Spleen (tissue), 11 donors: Measurements from ENCODE around the gene KIF6. TPM values are rescaled to one million over a fixed set of nuclear protein-coding genes. Genes with fewer than 3 reads are reported as not detected.

Source experiments
- DNase-seq: peaks from one replicate; pipeline ENCODE4 v3.0.0-alpha.2; 2020
- H3K27ac ChIP-seq, 8 donors: fragments of 200-600 bp; sonication (generic) in 7 of 8; 1 replicate in 4 of 8; 2 replicates in 4 of 8; pipeline versions ENCODE4 v1.5.0 to v1.8.0; 2016 to 2021; ENCODE audit warnings: inconsistent platforms in 4 of 8, mild to moderate bottlenecking in 4 of 8, moderate library complexity in 1 of 8
- H3K27me3 ChIP-seq, 7 donors: fragments of 200-600 bp; sonication (generic) in 6 of 7; replicated peaks in 1 of 7; 1 replicate in 4 of 7; 2 replicates in 3 of 7; pipeline versions ENCODE4 v1.5.0 to v1.8.0; 2016 to 2021; ENCODE audit warnings: inconsistent platforms in 3 of 7, mild to moderate bottlenecking in 1 of 7
- H3K36me3 ChIP-seq, 6 donors: fragments of 200-600 bp; sonication (generic) in 5 of 6; 1 replicate in 4 of 6; 2 replicates in 2 of 6; pipeline versions ENCODE4 v1.5.0 to v1.8.0; 2016 to 2021; ENCODE audit warnings: inconsistent platforms in 2 of 6
- H3K4me1 ChIP-seq, 6 donors: fragments of 200-600 bp; sonication (generic) in 5 of 6; 1 replicate in 3 of 6; 2 replicates in 3 of 6; pipeline versions ENCODE4 v1.5.0 to v1.8.0; 2016 to 2021; ENCODE audit warnings: inconsistent platforms in 3 of 6
- H3K4me3 ChIP-seq, 8 donors: fragments of 200-600 bp; sonication (generic) in 7 of 8; 1 replicate in 4 of 8; 2 replicates in 4 of 8; pipeline versions ENCODE4 v1.5.0 to v1.8.0; 2016 to 2021; ENCODE audit warnings: inconsistent platforms in 4 of 8, mild to moderate bottlenecking in 4 of 8, moderate library complexity in 2 of 8
- H3K9me3 ChIP-seq, 8 donors: fragments of 200-600 bp; sonication (generic) in 7 of 8; 1 replicate in 4 of 8; 2 replicates in 4 of 8; pipeline versions ENCODE4 v1.5.0 to v1.8.0; 2016 to 2021; ENCODE audit warnings: inconsistent platforms in 4 of 8
- POLR2A ChIP-seq, 3 donors: fragments of 450-650 bp; IDR thresholded peaks; one replicate each; pipeline ENCODE4 v1.5.1; 2017; ENCODE audit warnings: antibody characterized with exemption in 3 of 3, mild to moderate bottlenecking in 1 of 3
- POLR2AphosphoS5 ChIP-seq, 3 donors: sonication (generic); formaldehyde crosslinking; IDR thresholded peaks; one replicate each; pipeline ENCODE4 v1.5.1; 2017; ENCODE audit warnings: antibody characterized with exemption in 3 of 3
- WGBS, 5 donors: extraction: QIAGEN DNeasy Blood & Tissue Kit in 3 of 5; methylation state at CpG; one replicate each; pipeline versions ENCODE4 v1.1.5 to v1.1.7; 2013 to 2018; 5-methylcytosine and 5-hydroxymethylcytosine counted together
- intact Hi-C: fragments of 100-400 bp; cut with DNase I; formaldehyde crosslinking; loops from one replicate; pipeline ENCODE4 v1.15.0; 2023; ENCODE audit warnings: low total_unique reads
- polyA plus RNA-seq, 3 donors: library from polyadenylated mRNA; stranded (reverse); fragments of 200-250 nt; gene quantifications; one replicate each; pipeline ENCODE4 v1.2.1, GENCODE V29; 2013
- total RNA-seq, 7 donors: library from RNA; depleted of rRNA in 3 of 7; stranded (reverse); fragments of >200 nt in 3 of 7; fragmentation: NEBNext Ultra II Directional in 4 of 7; extraction: Animal tissue kit (Norgen Biotek cat#: 25700) in 4 of 7; gene quantifications; one replicate each; pipeline versions ENCODE4 v1.1.0 to v1.2.1, GENCODE V29; 2016 to 2021
- TF ChIP-seq, protein P1 (sequence below), 11 experiments: fragments of 200-600 bp in 7 of 11; fragments of 450-650 bp in 4 of 11; sonication (generic) in 4 of 11; IDR thresholded peaks in 8 of 11; conservative IDR thresholded peaks in 3 of 11; 1 replicate in 7 of 11; 2 replicates in 4 of 11; pipeline versions ENCODE4 v1.4.0 to v1.8.0; 2016 to 2021; ENCODE audit warnings: antibody characterized with exemption in 11 of 11, inconsistent platforms in 4 of 11, mild to moderate bottlenecking in 1 of 11
- donor health status: healthy with polysubstance abuse.
- donor health status: DM: no; HTN: no; CAD: no; lungs with moderate emphysema.
- donor health status: DM: no; HTN: no; CAD: no.
- donor health status: Bipolar disorder and iron deficiency.
- donor health status: healthy.
- donor health status: DM: no; HTN: no; CAD: no.
- donor health status: DM: yes; HTN: yes; CAD: no.

The KIF6 gene
- total and polyA plus RNA-seq, 10 donors = 0.10 to 0.75 (median 0.24) TPM; not detected in 3

GRCh38 chr6:39753725-39754045 lies 28.5 kb upstream of the KIF6 start:
- H3K4me1 ChIP-seq = no peaks in the 10 kb centered on the region
- H3K9me3 ChIP-seq = no peaks in the 10 kb centered on the region
- 34 to 61% (median 39%) methylated on average over 3 of the region's 3 CpGs for WGBS, 5 donors
- H3K27ac ChIP-seq = peak overlapping the region in 3 of 8 donors; percentile 26 to 47 (median 37)
- H3K4me3 ChIP-seq = no peak overlapping the region
- H3K27me3 ChIP-seq = no peaks in the 10 kb centered on the region
- TF ChIP-seq POLR2A (IDR thresholded peaks at IDR 0.05) = no peak
- TF ChIP-seq, protein P1, sequence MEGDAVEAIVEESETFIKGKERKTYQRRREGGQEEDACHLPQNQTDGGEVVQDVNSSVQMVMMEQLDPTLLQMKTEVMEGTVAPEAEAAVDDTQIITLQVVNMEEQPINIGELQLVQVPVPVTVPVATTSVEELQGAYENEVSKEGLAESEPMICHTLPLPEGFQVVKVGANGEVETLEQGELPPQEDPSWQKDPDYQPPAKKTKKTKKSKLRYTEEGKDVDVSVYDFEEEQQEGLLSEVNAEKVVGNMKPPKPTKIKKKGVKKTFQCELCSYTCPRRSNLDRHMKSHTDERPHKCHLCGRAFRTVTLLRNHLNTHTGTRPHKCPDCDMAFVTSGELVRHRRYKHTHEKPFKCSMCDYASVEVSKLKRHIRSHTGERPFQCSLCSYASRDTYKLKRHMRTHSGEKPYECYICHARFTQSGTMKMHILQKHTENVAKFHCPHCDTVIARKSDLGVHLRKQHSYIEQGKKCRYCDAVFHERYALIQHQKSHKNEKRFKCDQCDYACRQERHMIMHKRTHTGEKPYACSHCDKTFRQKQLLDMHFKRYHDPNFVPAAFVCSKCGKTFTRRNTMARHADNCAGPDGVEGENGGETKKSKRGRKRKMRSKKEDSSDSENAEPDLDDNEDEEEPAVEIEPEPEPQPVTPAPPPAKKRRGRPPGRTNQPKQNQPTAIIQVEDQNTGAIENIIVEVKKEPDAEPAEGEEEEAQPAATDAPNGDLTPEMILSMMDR (IDR thresholded peaks at IDR 0.05 in 8 of 11, conservative IDR thresholded peaks at IDR 0.05 in 3 of 11) = no peak
- intact Hi-C loops = no loop called here
- no peaks in the 10 kb centered on the region for H3K36me3 ChIP-seq
- no peak for DNase-seq

DNA sequence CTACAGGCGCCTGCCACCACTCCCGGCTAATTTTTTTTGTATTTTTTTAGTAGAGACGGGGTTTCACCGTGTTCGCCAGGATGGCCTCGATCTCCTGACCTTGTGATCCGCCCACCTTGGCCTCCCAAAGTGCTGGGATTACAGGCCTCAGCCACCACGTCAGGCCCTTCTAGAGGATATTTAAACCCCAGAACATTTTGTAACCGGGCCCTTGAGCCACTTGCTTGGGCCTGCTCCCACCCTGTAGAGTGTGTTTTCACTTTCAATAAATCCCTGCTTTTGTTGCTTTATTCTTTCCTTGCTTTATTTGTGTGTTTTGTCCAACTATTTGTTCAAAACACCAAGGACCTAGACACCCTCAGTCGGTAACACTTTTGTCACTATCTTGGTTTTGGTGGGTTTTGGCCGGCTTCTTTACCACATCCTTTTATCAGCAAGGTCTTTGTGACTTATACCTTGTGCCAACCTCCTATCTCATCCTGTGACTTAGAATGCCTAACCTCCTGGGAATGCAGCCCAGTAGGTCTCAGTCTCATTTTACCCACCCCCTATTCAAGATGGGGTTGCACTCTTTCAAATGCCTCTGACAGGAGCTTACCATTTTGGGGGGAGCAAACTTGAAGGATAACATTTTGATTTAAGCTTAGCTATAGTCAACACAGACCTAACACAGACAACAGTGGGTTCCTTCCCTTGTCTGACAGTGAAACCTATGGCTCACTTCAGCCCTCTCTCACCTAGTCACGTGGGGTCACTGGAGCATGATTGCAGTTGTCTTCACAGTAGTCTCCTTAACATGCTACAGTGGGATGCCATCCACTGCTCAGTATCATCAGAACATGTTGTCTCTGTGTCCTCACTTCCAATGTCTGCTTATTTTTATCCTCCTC lies 27.9 kb upstream of the KIF6 start:
- Histone ChIP-seq H3K27me3 (no peaks in the 10 kb centered on the region), H3K9me3 (no peaks in the 10 kb centered on the region), H3K27ac (peak overlapping the region in 3 of 8 donors; percentile 26 to 47 (median 37)), H3K4me1 (no peaks in the 10 kb centered on the region), H3K4me3 (no peak overlapping the region), H3K36me3 (no peaks in the 10 kb centered on the region)
- no peak for DNase-seq
- intact Hi-C loops = no loop called here
- TF ChIP-seq POLR2AphosphoS5 (IDR thresholded peaks at IDR 0.05) (no peak), POLR2A (IDR thresholded peaks at IDR 0.05) (no peak)
- TF ChIP-seq, protein P1 (IDR thresholded peaks at IDR 0.05 in 8 of 11, conservative IDR thresholded peaks at IDR 0.05 in 3 of 11) = no peak
- WGBS, 5 donors = 80 to 88% (median 82%) methylated on average over 12 of the region's 12 CpGs

DNA sequence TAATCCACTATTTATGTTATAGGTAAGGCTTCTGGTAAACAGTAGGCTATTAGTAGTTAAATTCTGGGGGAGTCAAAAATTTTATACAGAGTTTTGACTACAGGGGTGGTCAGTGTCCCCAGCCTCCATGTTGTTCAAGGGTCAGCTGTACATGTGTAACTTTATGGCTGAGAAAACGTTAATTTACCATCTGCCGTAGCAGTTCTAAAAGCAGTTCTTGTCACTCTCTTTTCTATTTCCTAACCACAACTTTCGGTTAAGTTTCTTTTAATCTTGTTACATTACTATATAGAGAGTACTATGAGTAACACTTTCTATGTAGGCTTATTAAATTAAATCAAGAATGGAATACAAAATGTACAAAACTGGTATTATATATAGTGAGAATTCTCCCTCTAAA lies 21.6 kb upstream of the KIF6 start:
- intact Hi-C loops = no loop called here
- no peaks in the 10 kb centered on the region for H3K4me1 ChIP-seq
- peaks cover 0 to 4% (median 0%) of the 10 kb centered on the region in 8 donors for H3K9me3 ChIP-seq
- no peak for TF ChIP-seq POLR2A (IDR thresholded peaks at IDR 0.05)
- TF ChIP-seq, protein P1 (IDR thresholded peaks at IDR 0.05 in 8 of 11, conservative IDR thresholded peaks at IDR 0.05 in 3 of 11) = no peak
- TF ChIP-seq POLR2AphosphoS5 (IDR thresholded peaks at IDR 0.05) = no peak
- no peaks in the 10 kb centered on the region for H3K36me3 ChIP-seq
- no peak overlapping the region for H3K27ac ChIP-seq
- peaks cover 0 to 6% (median 0%) of the 10 kb centered on the region in 7 donors for H3K27me3 ChIP-seq
- no peak overlapping the region for H3K4me3 ChIP-seq
- 79 to 92% (median 85%) methylated on average over 3 of the region's 3 CpGs for WGBS, 5 donors
- no peak for DNase-seq

GRCh38 chr6:39733704-39734103 lies 8.5 kb upstream of the KIF6 start:
- Histone ChIP-seq H3K9me3 (no peaks in the 10 kb centered on the region), H3K36me3 (no peaks in the 10 kb centered on the region), H3K4me1 (no peaks in the 10 kb centered on the region), H3K4me3 (no peak overlapping the region), H3K27ac (no peak overlapping the region), H3K27me3 (peaks cover 0 to 24% (median 0%) of the 10 kb centered on the region in 7 donors)
- intact Hi-C loops = no loop called here
- 55 to 73% (median 64%) methylated on average over 2 of the region's 2 CpGs for WGBS, 5 donors
- no peak for DNase-seq
- TF ChIP-seq, protein P1 (IDR thresholded peaks at IDR 0.05 in 8 of 11, conservative IDR thresholded peaks at IDR 0.05 in 3 of 11) = no peak
- no peak for TF ChIP-seq POLR2A (IDR thresholded peaks at IDR 0.05)
- TF ChIP-seq POLR2AphosphoS5 (IDR thresholded peaks at IDR 0.05) = no peak
